Stimulated activated CD4-positive, alpha-beta T cell treated with anti-CD3 and anti-CD28 coated beads, Interleukin-12 subunit alpha, Interleukin-12 subunit beta, amount 100 ng/mL, for 48 hours (primary cell): ENCODE measurements around the gene PTPRR.
"Not testable (repeated sequence)": the region's sequence is repeated elsewhere in the genome, so short reads cannot be mapped to it uniquely, and the experiment has no call there.

Experiments used
- DNase-seq, 3 donors: peaks; one replicate each; pipeline ENCODE4 v3.0.0-alpha.2; 2020; ENCODE audit warnings: low read depth in 2 of 3, low spot score in 1 of 3

The PTPRR gene

GRCh38 chr12:70752327-70752726 lies 168.2 kb downstream of the PTPRR start:
- DNase-seq: no peak

- no peak for DNase-seq
Measured at GRCh38 chr12:70749931-70750330, 170.6 kb downstream of the PTPRR start.

GRCh38 chr12:70748809-70749208 lies 171.7 kb downstream of the PTPRR start:
- no peak for DNase-seq

- DNase-seq: no peak
Measured at GRCh38 chr12:70747445-70748260, 172.9 kb downstream of the PTPRR start.

GRCh38 chr12:70745048-70745447 lies 175.5 kb downstream of the PTPRR start:
- no peak for DNase-seq

GRCh38 chr12:70744178-70744577 lies 176.4 kb downstream of the PTPRR start:
- no peak for DNase-seq

GRCh38 chr12:70741256-70741655 lies 179.3 kb downstream of the PTPRR start:
- no peak for DNase-seq

- no peak for DNase-seq
Measured at GRCh38 chr12:70739756-70740155, 180.8 kb downstream of the PTPRR start.

GRCh38 chr12:70736351-70737133 lies 184.0 kb downstream of the PTPRR start:
- no peak for DNase-seq

GRCh38 chr12:70735197-70735596 lies 185.3 kb downstream of the PTPRR start:
- not testable (repeated sequence) for DNase-seq

GRCh38 chr12:70733385-70733784 lies 187.2 kb downstream of the PTPRR start:
- no peak for DNase-seq

GRCh38 chr12:70732287-70732686 lies 188.3 kb downstream of the PTPRR start:
- no peak for DNase-seq

GRCh38 chr12:70730675-70731180 lies 189.8 kb downstream of the PTPRR start:
- no peak for DNase-seq

- DNase-seq: no peak
Measured at GRCh38 chr12:70724444-70724843, 196.1 kb downstream of the PTPRR start.

- DNase-seq: no peak
Measured at GRCh38 chr12:70722584-70723343, 197.8 kb downstream of the PTPRR start.

GRCh38 chr12:70721656-70722357 lies 198.7 kb downstream of the PTPRR start:
- no peak for DNase-seq

GRCh38 chr12:70721216-70721615 lies 199.3 kb downstream of the PTPRR start:
- no peak for DNase-seq

GRCh38 chr12:70719672-70720420 lies 200.7 kb downstream of the PTPRR start:
- no peak for DNase-seq

GRCh38 chr12:70719071-70719470 lies 201.5 kb downstream of the PTPRR start:
- DNase-seq: no peak

- no peak for DNase-seq
Measured at GRCh38 chr12:70711831-70712230, 208.7 kb downstream of the PTPRR start.
